AG08395 (cell line): ENCODE results near the gene DNAJA3.

ENCODE experiments used
- DNase-seq: peaks from one replicate; pipeline ENCODE4 v3.0.0; 2012; ENCODE audit warnings: mixed read lengths, low spot score

The DNAJA3 gene

DNA sequence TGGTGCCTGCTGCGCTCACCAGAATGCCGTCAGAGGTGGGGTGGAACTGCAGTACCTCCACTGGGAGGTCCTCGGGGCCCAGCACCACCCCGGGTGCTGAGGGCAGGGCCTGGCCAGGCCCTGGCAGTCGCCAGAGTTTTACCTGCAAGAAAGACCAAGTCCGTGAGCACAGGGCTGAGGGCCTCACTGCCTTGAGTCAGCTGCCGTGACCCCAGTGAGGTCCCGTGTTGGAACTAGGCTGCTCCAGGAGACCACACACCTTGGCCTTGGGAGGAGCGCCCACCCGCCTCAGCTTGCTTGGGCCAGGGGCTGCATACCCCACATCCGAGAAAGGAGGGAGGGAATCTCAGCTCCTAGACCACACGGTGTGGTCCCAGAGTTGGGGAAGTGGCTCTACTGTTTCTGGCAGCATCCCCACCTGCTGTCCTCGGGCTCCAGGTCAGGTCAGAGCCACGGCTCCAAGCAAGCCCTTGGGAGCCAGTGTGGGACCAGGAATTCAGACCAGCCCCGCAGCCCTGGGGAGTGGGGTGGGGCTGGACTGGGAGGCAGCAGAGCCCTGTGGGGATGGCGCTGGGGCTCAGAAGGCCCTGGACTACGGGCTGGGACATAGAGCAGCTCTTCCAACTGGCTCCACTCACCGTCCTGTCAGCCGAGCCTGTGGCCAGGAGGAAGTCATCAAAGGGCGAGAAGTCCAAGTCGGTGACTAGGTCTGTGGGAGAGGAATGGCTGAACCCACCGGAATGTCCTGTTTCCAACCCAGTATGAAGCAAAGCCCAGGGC, 17.9 kb upstream of the DNAJA3 start:
- DNase-seq = peak; percentile 88

DNA sequence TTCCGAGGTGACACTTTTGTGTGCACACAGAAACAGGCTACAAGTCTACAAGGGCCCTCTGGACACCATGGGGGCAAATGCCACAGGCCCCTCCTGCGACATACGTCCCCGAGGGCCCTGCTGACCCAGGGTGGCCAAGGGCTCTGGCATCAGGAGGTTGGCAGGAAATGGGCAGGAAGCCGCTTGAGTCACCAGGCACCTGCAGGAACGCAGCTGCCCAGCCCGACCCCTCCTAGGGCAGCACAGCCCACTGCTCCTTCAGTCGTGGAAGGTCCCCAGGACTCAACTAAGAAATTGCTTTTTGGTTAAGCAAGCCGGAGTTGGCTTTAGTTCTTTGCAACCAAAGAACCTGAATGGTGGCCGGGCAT, 17.4 kb upstream of the DNAJA3 start:
- DNase-seq = no peak

DNA sequence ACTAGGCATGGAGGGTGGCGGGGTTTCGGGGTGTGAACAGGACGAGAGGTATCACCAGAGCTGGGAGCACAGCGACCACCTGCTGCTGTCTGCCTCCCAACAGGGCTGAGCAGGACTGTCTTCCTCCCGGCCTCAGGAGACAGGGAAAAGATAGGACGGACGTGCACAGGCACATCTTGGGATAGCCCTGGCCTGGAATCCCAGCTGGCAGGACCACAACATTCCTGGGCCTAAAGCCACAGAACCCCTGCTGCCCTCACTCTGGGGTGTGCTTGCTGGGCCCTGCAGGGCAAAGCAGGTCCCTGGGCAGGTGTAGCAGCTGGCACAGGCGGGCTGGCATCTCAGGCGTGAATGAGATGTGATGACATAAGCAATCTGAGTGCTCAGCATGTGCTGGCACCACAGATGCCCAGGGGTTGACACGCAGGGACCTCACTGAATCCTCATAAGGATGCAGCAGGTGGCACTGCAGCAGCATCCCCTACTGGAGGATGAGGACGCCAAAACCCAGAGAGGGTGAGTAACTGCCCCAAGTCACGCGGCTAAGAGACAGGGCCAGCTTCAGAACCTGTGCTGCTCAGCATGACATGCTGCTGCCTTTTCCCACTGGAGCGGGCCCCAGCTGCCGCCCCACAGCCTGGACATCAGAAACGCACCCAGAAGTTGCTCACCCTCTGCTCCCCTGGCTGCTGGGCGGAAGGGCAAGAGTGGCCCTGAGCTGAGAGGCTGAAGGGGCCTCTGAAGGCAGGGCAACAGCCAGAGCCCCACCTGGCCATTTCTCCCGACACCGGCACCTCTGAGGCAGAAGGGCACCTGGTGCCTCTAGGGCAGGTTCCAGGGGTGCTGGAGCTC, 16.4 kb upstream of the DNAJA3 start:
- DNase-seq = no peak

DNA sequence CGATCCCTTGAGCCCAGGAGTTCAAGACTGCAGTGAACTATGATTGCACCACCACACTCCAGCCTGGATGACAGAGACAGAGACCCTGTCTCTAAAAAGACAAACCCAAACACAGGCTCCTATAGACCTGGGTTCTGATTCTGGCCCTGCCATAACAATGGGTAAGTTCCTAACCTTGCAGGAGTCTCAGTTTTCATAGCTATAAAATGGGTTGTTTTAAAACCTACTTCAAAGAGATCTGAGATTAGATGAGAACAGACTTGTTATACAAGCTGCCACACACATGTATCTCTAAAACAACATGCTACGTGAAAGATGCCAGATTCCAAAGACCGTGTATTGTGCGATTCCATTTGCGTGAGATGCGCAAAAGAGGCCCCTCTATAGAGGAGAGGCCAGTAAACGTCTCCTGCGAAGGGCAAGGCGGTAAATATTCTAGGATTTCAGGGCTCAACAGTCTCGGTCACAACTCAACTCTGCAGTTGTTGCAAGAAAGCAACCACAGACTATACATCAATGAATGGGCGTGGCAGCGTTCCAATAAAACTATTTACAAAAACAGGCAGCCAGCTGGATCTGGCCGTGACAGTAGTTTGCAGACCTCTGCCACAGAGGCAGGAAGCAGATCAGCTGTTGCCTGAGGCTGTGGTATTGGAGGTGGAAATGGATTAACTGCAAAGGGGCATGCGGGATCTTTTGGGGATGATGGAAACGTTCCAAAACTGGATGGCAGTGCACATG, 15.2 kb upstream of the DNAJA3 start:
- peak; percentile 63 for DNase-seq

- DNase-seq = no peak
These were observed 14.0 kb upstream of the DNAJA3 start for GRCh38 chr16:4411684-4412083.

- no peak for DNase-seq
These were observed 13.5 kb upstream of the DNAJA3 start for GRCh38 chr16:4412159-4412558.

GRCh38 chr16:4412854-4413253, 12.8 kb upstream of the DNAJA3 start:
- no peak for DNase-seq

- no peak for DNase-seq
These were observed 11.3 kb upstream of the DNAJA3 start for GRCh38 chr16:4414187-4414917.

DNA sequence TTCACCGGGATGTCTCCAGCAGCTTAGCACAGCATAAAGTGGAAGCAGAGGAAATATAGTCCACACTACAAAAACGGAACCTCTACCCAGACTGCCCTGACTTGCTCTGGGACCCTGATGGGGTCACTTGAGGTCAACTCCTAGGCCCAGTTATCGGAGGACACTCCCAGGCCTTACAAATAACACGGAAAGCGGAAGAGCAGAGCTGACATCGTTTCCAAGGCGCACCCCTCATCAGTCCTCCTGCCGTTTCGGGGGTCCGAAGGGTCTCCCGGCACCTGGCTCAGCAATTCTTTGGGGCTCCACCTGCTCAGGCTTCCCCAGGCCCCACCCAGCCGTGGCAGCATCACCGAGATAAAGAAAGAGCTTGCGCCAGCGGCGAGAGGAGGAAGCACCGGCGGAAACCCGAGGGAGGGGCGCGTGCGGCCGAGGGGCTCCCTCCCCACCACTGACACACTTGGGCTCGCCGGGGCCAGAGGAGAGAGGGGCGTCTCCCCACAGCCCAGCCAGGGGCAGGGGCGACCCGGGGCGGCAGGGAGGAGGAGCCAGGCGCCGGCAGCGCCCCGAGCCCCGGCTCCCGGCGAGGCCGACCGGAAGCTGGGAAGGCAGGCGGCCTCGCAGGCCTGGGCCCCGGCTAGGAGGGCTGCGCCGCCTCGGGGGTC, 10.0 kb upstream of the DNAJA3 start:
- no peak for DNase-seq

DNA sequence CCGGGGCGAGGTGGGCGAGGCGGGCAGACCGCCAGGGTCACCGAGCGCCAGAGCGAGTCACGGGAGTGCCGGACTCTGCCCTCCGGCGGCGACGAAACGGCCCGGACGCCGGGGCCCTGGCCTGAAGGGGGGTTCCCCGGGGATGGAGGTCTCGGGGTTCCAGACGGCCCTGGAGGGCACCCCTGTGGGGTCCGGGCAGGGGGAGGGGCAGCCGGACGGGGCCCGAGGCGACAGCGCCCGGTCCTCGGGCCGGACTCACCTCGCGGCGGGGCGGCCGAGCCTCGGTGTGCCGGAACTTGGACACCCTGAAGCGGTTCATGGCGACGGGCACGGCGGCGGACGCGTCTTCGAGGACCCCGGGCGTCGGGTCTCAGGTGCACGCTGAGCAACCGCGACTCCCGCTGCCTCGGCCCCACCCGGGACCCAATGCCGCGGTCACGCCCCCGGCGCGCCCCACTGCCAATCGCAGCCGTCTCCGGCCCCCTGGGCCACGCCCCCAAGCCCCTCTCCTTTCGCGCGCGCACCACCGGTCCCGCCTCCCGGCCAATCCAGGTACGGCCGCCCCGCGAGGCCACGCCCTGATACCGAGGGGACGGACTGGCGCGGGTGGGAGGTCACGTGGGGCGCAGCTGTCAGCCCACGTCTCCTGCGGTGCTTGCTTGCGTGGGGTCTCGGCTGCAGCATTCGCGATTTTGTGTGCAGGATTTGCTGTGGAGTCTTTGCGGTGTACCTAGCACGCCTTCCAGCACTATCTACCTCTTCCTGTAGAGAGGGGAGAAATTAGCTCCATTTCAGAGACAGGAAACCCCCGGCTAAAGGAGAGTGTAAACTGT, 9.3 kb upstream of the DNAJA3 start, which contains the start of gene CORO7:
Gene CORO7, minus strand, starts transcription at position 397 of the 833 bp plus-strand sequence. Its CDS starts 78 bp downstream, at position 319.
- DNase-seq = peak; percentile 97

GRCh38 chr16:4419402-4419959, 6.2 kb upstream of the DNAJA3 start:
- DNase-seq = no peak

DNA sequence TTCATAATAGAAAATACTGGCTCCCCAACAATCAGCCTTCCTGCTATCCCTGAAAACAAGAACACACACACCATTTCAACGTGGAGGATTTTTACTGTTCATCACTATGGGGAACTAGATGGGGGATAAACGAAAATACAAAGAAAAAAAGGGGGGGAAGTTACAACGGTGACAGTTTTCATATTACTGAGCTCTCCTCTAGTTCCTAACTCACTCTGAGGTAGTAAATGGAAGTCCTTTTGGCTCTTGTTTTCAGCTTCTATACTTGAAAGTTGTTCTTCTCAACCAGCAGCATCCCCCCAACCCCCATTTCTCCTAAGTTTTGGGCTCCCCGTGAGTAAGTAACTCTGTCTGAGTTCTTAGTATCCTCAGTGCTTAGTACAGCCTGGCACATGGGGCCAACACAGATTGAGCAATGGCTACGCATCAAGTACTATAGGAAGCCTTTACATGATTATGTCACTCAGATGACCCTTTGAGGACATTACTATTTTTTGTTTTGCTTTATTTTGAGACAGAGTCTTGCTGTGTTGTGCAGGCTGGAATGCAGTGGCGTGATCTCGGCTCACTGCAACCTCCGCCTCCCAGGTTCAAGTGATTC, 5.1 kb upstream of the DNAJA3 start:
- no peak for DNase-seq

- DNase-seq = no peak
These were observed 485 bp downstream of the DNAJA3 start for GRCh38 chr16:4426021-4426684.

- DNase-seq = no peak
These were observed 1.2 kb downstream of the DNAJA3 start for GRCh38 chr16:4426722-4427372.

GRCh38 chr16:4428500-4428899, 2.8 kb downstream of the DNAJA3 start:
- no peak for DNase-seq

DNA sequence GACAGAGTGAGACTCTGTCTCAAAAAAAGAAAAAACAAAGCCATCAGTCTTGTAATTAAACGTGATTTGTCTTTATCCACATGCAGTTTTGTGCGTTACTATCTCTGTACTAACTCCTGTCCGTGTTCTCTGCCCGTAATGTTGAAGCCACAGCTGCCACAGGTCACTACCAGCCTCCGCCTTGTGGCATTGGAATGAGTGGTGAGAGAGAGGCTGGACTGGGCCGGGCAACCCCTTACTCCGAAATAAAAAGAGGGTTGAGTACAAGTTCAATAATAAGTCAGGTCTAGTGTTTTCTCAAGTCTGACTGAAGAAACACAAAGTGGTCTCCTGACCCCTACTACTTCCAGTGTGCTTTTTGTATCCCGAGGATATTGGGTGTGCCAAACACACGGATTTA, 5.4 kb downstream of the DNAJA3 start:
- DNase-seq = no peak

DNA sequence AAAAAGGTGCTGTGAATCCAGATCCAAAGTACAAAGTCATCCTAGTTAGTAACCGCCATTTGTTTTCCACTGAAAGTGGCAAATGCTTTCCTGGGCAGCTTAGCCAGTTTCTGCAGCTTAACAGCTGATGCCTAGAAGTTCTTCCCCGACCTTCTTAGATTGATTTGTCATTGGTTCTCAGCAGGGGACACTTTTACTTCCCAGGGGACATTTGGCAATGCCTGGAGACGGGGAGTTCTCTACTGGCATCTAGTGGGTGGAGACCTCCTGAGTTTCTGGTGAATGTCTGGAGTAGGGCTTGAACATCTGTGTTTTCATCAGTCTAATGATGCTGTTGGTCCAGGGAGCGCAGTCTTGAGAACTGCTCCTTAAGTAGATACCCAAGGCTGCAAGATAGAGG, 7.6 kb downstream of the DNAJA3 start:
- no peak for DNase-seq
